Keratinocyte (primary cell): Measurements from ENCODE around the gene TYSND1. TPM values are rescaled to one million over a fixed set of nuclear protein-coding genes. Genes with fewer than 3 reads are reported as not detected.

Source experiments
- DNase-seq: peaks from one replicate; pipeline ENCODE4 v3.0.0-alpha.2; 2011; ENCODE audit warnings: low read depth, missing footprints, low spot score
- FAIRE-seq: peaks from 2 replicates; lab custom pipeline; 2011; peaks lifted over from hg19 to GRCh38; lab: Jason Lieb, UNC
- H2AFZ ChIP-seq: 2 replicates; pipeline ENCODE4 v1.6.0; 2012; ENCODE audit warnings: low read length, control low read depth, inconsistent platforms; ENCODE audit not compliant: control insufficient read depth
- H3K27ac ChIP-seq: 2 replicates; pipeline ENCODE4 v1.5.1; 2011; ENCODE audit warnings: low read length; ENCODE audit not compliant: control insufficient read depth, insufficient read depth
- H3K27me3 ChIP-seq: 3 replicates; pipeline ENCODE4 v1.6.0; 2011; ENCODE audit warnings: low read length; ENCODE audit not compliant: control insufficient read depth, insufficient read depth; ENCODE audit errors: extremely low read depth
- H3K36me3 ChIP-seq, 2 experiments: 2 replicates in 1 of 2; 3 replicates in 1 of 2; pipeline ENCODE4 v1.5.1; 2011; ENCODE audit warnings: low read length in 2 of 2, mild to moderate bottlenecking in 1 of 2; ENCODE audit not compliant: control insufficient read depth in 2 of 2, insufficient read depth in 2 of 2; ENCODE audit errors: extremely low read depth in 1 of 2
- H3K4me1 ChIP-seq: 3 replicates; pipeline ENCODE4 v1.5.1; 2011; ENCODE audit warnings: low read length; ENCODE audit not compliant: control insufficient read depth, insufficient read depth; ENCODE audit errors: extremely low read depth
- H3K4me2 ChIP-seq: 3 replicates; pipeline ENCODE4 v1.6.0; 2011; ENCODE audit warnings: low read depth, low read length; ENCODE audit not compliant: control insufficient read depth, insufficient read depth; ENCODE audit errors: extremely low read depth
- H3K4me3 ChIP-seq, 3 experiments: fragments of 200-600 bp in 1 of 3; sonication (generic) in 1 of 3; 2 replicates in 2 of 3; 3 replicates in 1 of 3; pipeline ENCODE4 v1.5.1; 2011 to 2016; ENCODE audit warnings: low read length in 3 of 3, mild to moderate bottlenecking in 3 of 3, control low read depth in 2 of 3, inconsistent platforms in 1 of 3, low read depth in 1 of 3, mixed read lengths in 1 of 3, mixed run types in 1 of 3, moderate library complexity in 1 of 3; ENCODE audit not compliant: control insufficient read depth in 2 of 3, insufficient read depth in 2 of 3; ENCODE audit errors: extremely low read depth in 1 of 3
- H3K79me2 ChIP-seq: 2 replicates; pipeline ENCODE4 v1.6.0; 2012; ENCODE audit warnings: low read length; ENCODE audit not compliant: control insufficient read depth, insufficient read depth
- H3K9ac ChIP-seq: 3 replicates; pipeline ENCODE4 v1.6.0; 2011; ENCODE audit warnings: low read length; ENCODE audit not compliant: control insufficient read depth, insufficient read depth; ENCODE audit errors: extremely low read depth
- H3K9me1 ChIP-seq: 3 replicates; pipeline ENCODE4 v1.6.0; 2011; ENCODE audit warnings: low read length; ENCODE audit not compliant: control insufficient read depth, insufficient read depth; ENCODE audit errors: extremely low read depth
- H3K9me3 ChIP-seq: 2 replicates; pipeline ENCODE4 v1.5.1; 2012; ENCODE audit warnings: low read depth, low read length; ENCODE audit not compliant: control insufficient read depth
- H4K20me1 ChIP-seq: 3 replicates; pipeline ENCODE4 v1.6.0; 2011; ENCODE audit warnings: low read length; ENCODE audit not compliant: control insufficient read depth, insufficient read depth; ENCODE audit errors: extremely low read depth
- EZH2 ChIP-seq: IDR thresholded peaks from one replicate; pipeline ENCODE4 v1.6.1; 2012; ENCODE audit warnings: inconsistent platforms, mild to moderate bottlenecking, low read length, moderate library complexity
- dilution Hi-C: fragments of 300-500 bp; cut with MboI; formaldehyde crosslinking; loops from one replicate; pipeline ENCODE4 v1.7.0; 2020; ENCODE audit warnings: low sequenced_read_pairs; ENCODE audit not compliant: extremely low pct_ligation_motif_present
- polyA plus RNA-seq, 5 experiments: library from polyadenylated mRNA; depleted of rRNA in 3 of 5; stranded (reverse) in 3 of 5; stranded (forward) in 1 of 5; unstranded in 1 of 5; fragments of >200 nt; gene quantifications; 1 replicate in 1 of 5; 2 replicates in 3 of 5; 3 replicates in 1 of 5; pipeline versions ENCODE4 v1.2.1 to v1.2.3, GENCODE V29; 2011 to 2012; ENCODE audit warnings: missing spikeins in 2 of 5, low read depth in 1 of 5, low replicate concordance in 1 of 5
- TF ChIP-seq, protein P1 (sequence below), 3 experiments: IDR thresholded peaks in 1 of 3; conservative IDR thresholded peaks in 1 of 3; optimal IDR thresholded peaks in 1 of 3; 2 replicates in 2 of 3; 3 replicates in 1 of 3; pipeline versions ENCODE3 to v1.5.1; 2011; ENCODE audit warnings: low read length in 3 of 3, mild to moderate bottlenecking in 3 of 3, moderate library complexity in 2 of 3, control low read depth in 1 of 3, inconsistent platforms in 1 of 3; ENCODE audit not compliant: insufficient read depth in 2 of 3; ENCODE audit errors: extremely low read depth in 1 of 3

Gene TYSND1
- polyA plus RNA-seq, 1 donor (not counting 4 experiments of a cell fraction or from before 2014, with no cell fraction given) = 9.9 TPM

DNA sequence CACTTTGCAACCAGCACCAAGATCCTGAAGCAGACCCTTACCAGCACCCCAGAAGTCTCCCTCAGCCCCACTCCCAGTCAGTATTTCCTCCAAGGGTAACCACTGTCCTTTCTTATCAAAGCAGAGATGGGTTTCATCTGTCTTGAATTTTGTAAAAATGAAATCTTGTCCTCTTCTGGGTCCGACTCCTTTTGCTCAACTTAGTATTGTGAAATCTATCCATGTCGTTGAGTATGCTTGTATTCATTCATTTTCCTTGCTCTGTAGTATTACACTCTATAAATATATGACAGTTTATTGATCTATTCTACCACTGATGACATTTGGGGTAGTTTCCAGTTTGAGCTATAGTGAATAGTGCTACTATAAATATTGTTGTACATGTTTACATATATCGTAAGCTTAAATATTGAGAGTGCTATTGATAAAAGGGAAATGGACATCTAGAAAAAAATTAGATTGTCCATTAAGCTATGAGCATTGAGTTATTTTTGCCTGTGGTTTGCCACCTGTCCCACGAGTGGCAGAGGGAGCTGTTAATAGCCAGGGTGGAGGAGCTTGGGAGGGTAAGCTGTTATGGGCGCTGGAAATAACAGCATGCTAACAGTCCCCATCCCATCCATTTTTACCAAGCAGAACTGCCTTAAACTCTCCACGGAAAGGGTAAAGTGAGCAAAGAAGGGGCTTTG lies 50.3 kb downstream of the TYSND1 start:
- TF ChIP-seq, protein P1, sequence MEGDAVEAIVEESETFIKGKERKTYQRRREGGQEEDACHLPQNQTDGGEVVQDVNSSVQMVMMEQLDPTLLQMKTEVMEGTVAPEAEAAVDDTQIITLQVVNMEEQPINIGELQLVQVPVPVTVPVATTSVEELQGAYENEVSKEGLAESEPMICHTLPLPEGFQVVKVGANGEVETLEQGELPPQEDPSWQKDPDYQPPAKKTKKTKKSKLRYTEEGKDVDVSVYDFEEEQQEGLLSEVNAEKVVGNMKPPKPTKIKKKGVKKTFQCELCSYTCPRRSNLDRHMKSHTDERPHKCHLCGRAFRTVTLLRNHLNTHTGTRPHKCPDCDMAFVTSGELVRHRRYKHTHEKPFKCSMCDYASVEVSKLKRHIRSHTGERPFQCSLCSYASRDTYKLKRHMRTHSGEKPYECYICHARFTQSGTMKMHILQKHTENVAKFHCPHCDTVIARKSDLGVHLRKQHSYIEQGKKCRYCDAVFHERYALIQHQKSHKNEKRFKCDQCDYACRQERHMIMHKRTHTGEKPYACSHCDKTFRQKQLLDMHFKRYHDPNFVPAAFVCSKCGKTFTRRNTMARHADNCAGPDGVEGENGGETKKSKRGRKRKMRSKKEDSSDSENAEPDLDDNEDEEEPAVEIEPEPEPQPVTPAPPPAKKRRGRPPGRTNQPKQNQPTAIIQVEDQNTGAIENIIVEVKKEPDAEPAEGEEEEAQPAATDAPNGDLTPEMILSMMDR (optimal IDR thresholded peaks at IDR 0.05 in 1 of 3, IDR thresholded peaks at IDR 0.05 in 1 of 3, conservative IDR thresholded peaks at IDR 0.05 in 1 of 3; ENCODE audit: extremely low read depth in 1 of 3, insufficient read depth in 2 of 3, low read length in 3 of 3) = no peak
- TF ChIP-seq EZH2 = no peak
- Histone ChIP-seq H3K9me3 (no peaks in the 10 kb centered on the region), H3K36me3 (peaks cover 6 to 9% of the 10 kb centered on the region in 2 experiments), H3K4me1 (no peaks in the 10 kb centered on the region), H2AFZ (no peak overlapping the region), H3K4me2 (no peak overlapping the region), H3K9ac (no peak overlapping the region), H3K27me3 (no peaks in the 10 kb centered on the region), H4K20me1 (no peaks in the 10 kb centered on the region), H3K9me1 (no peaks in the 10 kb centered on the region), H3K4me3 (no peak overlapping the region), H3K79me2 (no peaks in the 10 kb centered on the region), H3K27ac (no peak overlapping the region)
- FAIRE-seq = no peak
- dilution Hi-C loops = no loop called here
- no peak for DNase-seq

- Histone ChIP-seq H3K9me3 (no peaks in the 10 kb centered on the region), H3K9ac (no peak overlapping the region), H3K79me2 (no peaks in the 10 kb centered on the region), H3K36me3 (peaks cover 6 to 9% of the 10 kb centered on the region in 2 experiments), H3K27ac (no peak overlapping the region), H3K4me2 (no peak overlapping the region), H3K4me3 (no peak overlapping the region), H3K9me1 (no peaks in the 10 kb centered on the region), H4K20me1 (no peaks in the 10 kb centered on the region), H2AFZ (no peak overlapping the region), H3K4me1 (peaks cover 6% of the 10 kb centered on the region), H3K27me3 (no peaks in the 10 kb centered on the region)
- FAIRE-seq = no peak
- dilution Hi-C loops = no loop called here
- no peak for TF ChIP-seq EZH2
- TF ChIP-seq, protein P1 (optimal IDR thresholded peaks at IDR 0.05 in 1 of 3, IDR thresholded peaks at IDR 0.05 in 1 of 3, conservative IDR thresholded peaks at IDR 0.05 in 1 of 3; ENCODE audit: extremely low read depth in 1 of 3, insufficient read depth in 2 of 3, low read length in 3 of 3) = no peak
- DNase-seq = no peak
Measured at GRCh38 chr10:70094250-70094649, 52.2 kb downstream of the TYSND1 start.
